H1 (cell line): ENCODE results near the gene ACTL9. TPM values are rescaled to one million over a fixed set of nuclear protein-coding genes. Genes with fewer than 3 reads are reported as not detected.

ENCODE experiments used
- CTCF ChIA-PET: fragments of 300-600 bp; sonication (Branson Sonifier 250); formaldehyde crosslinking; loops from one replicate; lab custom pipeline; 2021; ENCODE audit not compliant: partially characterized antibody; lab: Charles Lee
- POLR2A ChIA-PET: fragments of 300-600 bp; sonication (Branson Sonifier 250); formaldehyde crosslinking; loops from one replicate; lab custom pipeline; 2021; ENCODE audit warnings: inconsistent platforms; ENCODE audit not compliant: partially characterized antibody; lab: Charles Lee
- DNase-seq, 2 experiments: peaks; one replicate each; pipeline versions ENCODE4 v3.0.0 to v3.0.0-alpha.2; 2010 to 2022; ENCODE audit warnings: low spot score in 2 of 2, low read depth in 1 of 2, mixed read lengths in 1 of 2
- FAIRE-seq: peaks from 2 replicates; lab custom pipeline; 2011; peaks lifted over from hg19 to GRCh38; lab: Jason Lieb, UNC
- H2AFZ ChIP-seq: 2 replicates; pipeline ENCODE4 v1.8.1; 2012; ENCODE audit warnings: low read length, inconsistent platforms
- H2AK5ac ChIP-seq: 2 replicates; pipeline ENCODE4 v1.6.1; 2013; ENCODE audit warnings: low read depth, low read length
- H2BK120ac ChIP-seq: replicated peaks from 2 replicates; pipeline ENCODE3; 2013; ENCODE audit warnings: low read depth, low read length, inconsistent platforms
- H2BK12ac ChIP-seq: 2 replicates; pipeline ENCODE4 v1.6.1; 2013; ENCODE audit warnings: low read depth, low read length
- H2BK15ac ChIP-seq: 2 replicates; pipeline ENCODE4 v1.6.1; 2013; ENCODE audit warnings: low read length
- H2BK20ac ChIP-seq: 2 replicates; pipeline ENCODE4 v1.6.1; 2013; ENCODE audit warnings: low read length
- H2BK5ac ChIP-seq: 2 replicates; pipeline ENCODE4 v1.6.1; 2013; ENCODE audit warnings: low read depth, low read length
- H3K14ac ChIP-seq: 2 replicates; pipeline ENCODE4 v1.6.1; 2013; ENCODE audit warnings: inconsistent platforms; ENCODE audit not compliant: insufficient read length
- H3K18ac ChIP-seq: 2 replicates; pipeline ENCODE4 v1.6.1; 2013; ENCODE audit warnings: low read length; ENCODE audit errors: extremely low read depth
- H3K23ac ChIP-seq: 2 replicates; pipeline ENCODE4 v1.6.1; 2013; ENCODE audit warnings: inconsistent platforms; ENCODE audit not compliant: insufficient read length
- H3K23me2 ChIP-seq: 2 replicates; pipeline ENCODE4 v1.6.1; 2013; ENCODE audit warnings: low read depth, low read length
- H3K27ac ChIP-seq: 2 replicates; pipeline ENCODE4 v1.6.1; 2011; ENCODE audit warnings: low read depth, low read length, inconsistent platforms
- H3K27me3 ChIP-seq, 4 experiments: replicated peaks in 1 of 4; 1 replicate in 1 of 4; 2 replicates in 3 of 4; pipeline versions ENCODE4 v1.6.1 to v1.8.1; 2011 to 2013; ENCODE audit warnings: low read length in 3 of 4, mild to moderate bottlenecking in 3 of 4, inconsistent platforms in 2 of 4, mixed read lengths in 2 of 4, moderate library complexity in 1 of 4; ENCODE audit not compliant: control insufficient read depth in 3 of 4, insufficient read depth in 3 of 4; ENCODE audit errors: extremely low read depth in 1 of 4
- H3K36me3 ChIP-seq, 4 experiments: 2 replicates each; pipeline versions ENCODE4 v1.6.1 to v1.8.1; 2011 to 2013; ENCODE audit warnings: mild to moderate bottlenecking in 4 of 4, low read length in 3 of 4, moderate library complexity in 2 of 4, control low read depth in 1 of 4, inconsistent platforms in 1 of 4; ENCODE audit not compliant: insufficient read depth in 4 of 4, control insufficient read depth in 2 of 4
- H3K4ac ChIP-seq: replicated peaks from 2 replicates; pipeline ENCODE3; 2013; ENCODE audit warnings: low read length, low read depth, mixed read lengths, inconsistent platforms; ENCODE audit not compliant: insufficient read length
- H3K4me1 ChIP-seq, 4 experiments: replicated peaks in 1 of 4; 1 replicate in 1 of 4; 2 replicates in 3 of 4; pipeline versions ENCODE4 v1.6.1 to v1.8.1; 2011 to 2013; ENCODE audit warnings: low read length in 3 of 4, inconsistent platforms in 2 of 4, mixed read lengths in 1 of 4; ENCODE audit not compliant: insufficient read depth in 4 of 4, control insufficient read depth in 3 of 4
- H3K4me2 ChIP-seq, 2 experiments: 2 replicates each; pipeline versions ENCODE4 v1.6.1 to v1.8.1; 2011 to 2013; ENCODE audit warnings: low read depth in 2 of 2, low read length in 2 of 2, control low read depth in 1 of 2, inconsistent platforms in 1 of 2, mild to moderate bottlenecking in 1 of 2; ENCODE audit not compliant: insufficient read depth in 1 of 2
- H3K4me3 ChIP-seq, 4 experiments: fragments of 200-600, 300-600 bp in 1 of 4; sonication (generic), shearing (Covaris generic), sonication (Bioruptor Twin) in 1 of 4; 2 replicates each; pipeline versions ENCODE4 v1.5.1 to v1.8.1; 2011 to 2016; ENCODE audit warnings: low read length in 4 of 4, low read depth in 3 of 4, control low read depth in 2 of 4, inconsistent platforms in 2 of 4, mild to moderate bottlenecking in 2 of 4, mixed read lengths in 1 of 4, moderate library complexity in 1 of 4; ENCODE audit not compliant: insufficient read depth in 2 of 4; ENCODE audit errors: extremely low read depth in 1 of 4
- H3K56ac ChIP-seq: replicated peaks from 2 replicates; pipeline ENCODE3; 2013; ENCODE audit warnings: low read depth, mild to moderate bottlenecking, mixed read lengths, low read length, inconsistent platforms; ENCODE audit not compliant: insufficient read length
- H3K79me1 ChIP-seq: 2 replicates; pipeline ENCODE4 v1.6.1; 2013; ENCODE audit warnings: low read depth, low read length, control low read depth
- H3K79me2 ChIP-seq, 2 experiments: 2 replicates each; pipeline versions ENCODE4 v1.6.1 to v1.8.1; 2012 to 2013; ENCODE audit warnings: low read length in 2 of 2, mild to moderate bottlenecking in 2 of 2, inconsistent platforms in 1 of 2; ENCODE audit not compliant: insufficient read depth in 2 of 2, control insufficient read depth in 1 of 2
- H3K9ac ChIP-seq, 4 experiments: replicated peaks in 1 of 4; 1 replicate in 1 of 4; 2 replicates in 3 of 4; pipeline versions ENCODE4 v1.6.1 to v1.8.1; 2011 to 2013; ENCODE audit warnings: low read depth in 3 of 4, low read length in 3 of 4, control low read depth in 2 of 4, mild to moderate bottlenecking in 2 of 4, moderate library complexity in 2 of 4, inconsistent platforms in 1 of 4; ENCODE audit errors: extremely low read depth in 1 of 4
- H3K9me3 ChIP-seq, 2 experiments: 2 replicates each; pipeline versions ENCODE4 v1.6.1 to v1.8.1; 2012 to 2013; ENCODE audit warnings: mild to moderate bottlenecking in 2 of 2, moderate library complexity in 2 of 2, control low read depth in 1 of 2, inconsistent platforms in 1 of 2, low read depth in 1 of 2, low read length in 1 of 2, mixed read lengths in 1 of 2; ENCODE audit not compliant: insufficient read depth in 2 of 2
- H4K20me1 ChIP-seq, 2 experiments: replicated peaks in 1 of 2; 2 replicates each; pipeline versions ENCODE3 to v1.8.1; 2011 to 2013; ENCODE audit warnings: inconsistent platforms in 2 of 2, low read length in 2 of 2, mild to moderate bottlenecking in 1 of 2; ENCODE audit not compliant: insufficient read depth in 2 of 2, control insufficient read depth in 1 of 2
- H4K5ac ChIP-seq: 2 replicates; pipeline ENCODE4 v1.6.1; 2013; ENCODE audit warnings: low read length, low read depth, mixed read lengths, inconsistent platforms; ENCODE audit not compliant: insufficient read length
- H4K8ac ChIP-seq: 2 replicates; pipeline ENCODE4 v1.8.0; 2013; ENCODE audit warnings: mild to moderate bottlenecking, moderate library complexity, low read length, inconsistent platforms; ENCODE audit not compliant: insufficient read depth; ENCODE audit errors: extremely low read depth
- H4K91ac ChIP-seq: replicated peaks from 2 replicates; pipeline ENCODE3; 2013; ENCODE audit warnings: low read length, mixed read lengths, inconsistent platforms; ENCODE audit not compliant: insufficient read length
- BCL11A ChIP-seq, 2 experiments: IDR thresholded peaks; one replicate each; pipeline ENCODE4 v1.6.1; 2011; ENCODE audit warnings: low read depth in 2 of 2, low read length in 2 of 2, mild to moderate bottlenecking in 2 of 2
- CBX8 ChIP-seq: fragments of 300-800, 300-1000 bp; sonication (generic); IDR thresholded peaks from 2 replicates; pipeline ENCODE4 v1.7.1; 2016; ENCODE audit warnings: low read depth, low read length, borderline replicate concordance
- CREB1 ChIP-seq: IDR thresholded peaks from 2 replicates; pipeline ENCODE4 v1.6.1; 2012; ENCODE audit warnings: inconsistent platforms
- POLR2AphosphoS5 ChIP-seq: IDR thresholded peaks from 2 replicates; pipeline ENCODE4 v1.6.1; 2011; ENCODE audit warnings: low read depth, low read length
- YY1 ChIP-seq: IDR thresholded peaks from 2 replicates; pipeline ENCODE4 v1.6.1; 2011; ENCODE audit warnings: low read depth, mild to moderate bottlenecking, low read length
- ZNF274 ChIP-seq: IDR thresholded peaks from 2 replicates; pipeline ENCODE4 v1.7.0; 2012; ENCODE audit warnings: low read length, borderline replicate concordance; ENCODE audit errors: extremely low read depth
- WGBS, 2 experiments: shearing (Covaris generic) in 1 of 2; methylation state at CpG; one replicate each; pipeline versions ENCODE4 v1.1.6 to v1.1.7; 2013 to 2015; ENCODE audit warnings: low lambda C conversion rate in 2 of 2, mixed read lengths in 2 of 2, inconsistent platforms in 1 of 2, low coverage in 1 of 2, missing lambda C conversion rate in 1 of 2; ENCODE audit not compliant: insufficient replicate concordance in 2 of 2, insufficient coverage in 1 of 2, insufficient read length in 1 of 2; ENCODE audit errors: extremely low coverage in 1 of 2, missing lambda C conversion rate in 1 of 2; 5-methylcytosine and 5-hydroxymethylcytosine counted together
- polyA plus RNA-seq, 7 experiments: library from polyadenylated mRNA; depleted of rRNA in 3 of 7; stranded (reverse) in 5 of 7; unstranded in 2 of 7; fragments of >200 nt in 5 of 7; fragments of 200-250 nt in 2 of 7; gene quantifications; 1 replicate in 5 of 7; 2 replicates in 1 of 7; 4 replicates in 1 of 7; pipeline versions ENCODE4 v1.2.1 to v1.2.3, GENCODE V29; 2011 to 2013; ENCODE audit warnings: missing spikeins in 2 of 7, mixed read lengths in 2 of 7
- total RNA-seq: library from RNA; stranded (reverse); fragmentation: NEBNext Ultra II Directional; extraction: Animal tissue kit (Norgen Biotek cat#: 25700); gene quantifications from 2 replicates; pipeline ENCODE4 v1.2.1, GENCODE V29; 2021

ACTL9 gene
- total and polyA plus RNA-seq, 2 of the 8 experiments (the other 6 are each of a cell fraction or from before 2014, with no cell fraction given), result not detected

DNA sequence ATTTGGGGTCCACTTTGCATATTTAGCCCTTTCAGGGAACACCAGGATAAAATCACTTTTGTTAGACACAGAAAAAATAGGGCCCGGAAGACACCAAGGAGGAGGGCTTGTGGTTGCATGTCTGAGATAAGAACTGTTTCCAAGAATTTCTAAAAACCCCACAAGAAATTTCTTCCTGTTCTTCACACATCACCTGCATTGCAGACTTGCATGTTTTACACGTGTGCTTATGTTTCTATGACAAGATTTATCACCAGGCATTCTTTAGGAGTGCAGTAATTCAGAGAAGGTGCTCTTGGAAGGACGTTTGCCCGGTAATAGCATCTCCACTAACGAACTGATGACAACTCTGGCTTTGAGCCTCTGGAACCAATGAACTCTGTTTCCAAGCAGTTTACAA lies 7.1 kb upstream of the ACTL9 start:
- no peak for FAIRE-seq
- H3K27ac ChIP-seq, result no peak overlapping the region
- H3K4ac ChIP-seq, result no peak overlapping the region
- no peak overlapping the region for H2BK15ac ChIP-seq
- H3K4me3 ChIP-seq, result no peak overlapping the region
- H2BK5ac ChIP-seq, result no peak overlapping the region
- 68% methylated on average over 5 of the region's 5 CpGs; no CpG with 5 or more reads in 1 of the 2 experiments for WGBS, 2 experiments
- H4K8ac ChIP-seq, result no peak overlapping the region
- no peaks in the 10 kb centered on the region for H3K79me1 ChIP-seq
- no peaks in the 10 kb centered on the region for H4K20me1 ChIP-seq
- H3K23me2 ChIP-seq, result no peaks in the 10 kb centered on the region
- H2BK120ac ChIP-seq, result no peak overlapping the region
- H2BK12ac ChIP-seq, result no peak overlapping the region
- no peak overlapping the region for H3K9ac ChIP-seq
- no peak overlapping the region for H4K91ac ChIP-seq
- no peaks in the 10 kb centered on the region for H3K27me3 ChIP-seq
- H3K56ac ChIP-seq, result no peak overlapping the region
- no peaks in the 10 kb centered on the region for H3K4me1 ChIP-seq
- no peak for DNase-seq
- H4K5ac ChIP-seq, result no peak overlapping the region
- H2BK20ac ChIP-seq, result no peak overlapping the region
- no peak overlapping the region for H3K23ac ChIP-seq
- no peak overlapping the region for H2AK5ac ChIP-seq
- no peak overlapping the region for H3K14ac ChIP-seq
- POLR2A ChIA-PET, result no interaction called here
- CTCF ChIA-PET, result no interaction called here
- H2AFZ ChIP-seq, result no peak overlapping the region
- no peaks in the 10 kb centered on the region for H3K36me3 ChIP-seq
- no peak overlapping the region for H3K4me2 ChIP-seq
- H3K79me2 ChIP-seq, result no peaks in the 10 kb centered on the region
- H3K18ac ChIP-seq, result no peak overlapping the region
- TF ChIP-seq ZNF274 (no peak), POLR2AphosphoS5 (no peak), CREB1 (no peak), YY1 (no peak), BCL11A (IDR thresholded peaks at IDR 0.05; ENCODE audit: low read depth in 2 of 2, low read length in 2 of 2) (no peak), CBX8 (no peak)
- H3K9me3 ChIP-seq, result peaks cover 9 to 11% of the 10 kb centered on the region in 2 experiments; a peak in 3 of 4 replicates
